Hepatocyte (in vitro differentiated cells): ENCODE data around the gene OGFR. TPM values are rescaled to one million over a fixed set of nuclear protein-coding genes. Genes with fewer than 3 reads are reported as not detected.

Experiments used
- DNase-seq: peaks from one replicate; pipeline ENCODE4 v3.0.0-alpha.2; 2016; ENCODE audit warnings: low spot score
- H2AFZ ChIP-seq: fragments of 200-600 bp; sonication (generic); 2 replicates; pipeline ENCODE4 v1.6.0; 2016; ENCODE audit warnings: antibody characterized with exemption, mild to moderate bottlenecking
- H3K27ac ChIP-seq: fragments of 200-600 bp; sonication (generic); 2 replicates; pipeline ENCODE4 v1.5.1; 2016; ENCODE audit warnings: mild to moderate bottlenecking
- H3K27me3 ChIP-seq: fragments of 200-600 bp; sonication (generic); 2 replicates; pipeline ENCODE4 v1.6.1; 2016
- H3K36me3 ChIP-seq: fragments of 200-600 bp; sonication (generic); replicated peaks from 2 replicates; pipeline ENCODE4 v1.5.1; 2016; ENCODE audit warnings: low read depth; ENCODE audit not compliant: insufficient read depth
- H3K4me1 ChIP-seq: fragments of 200-600 bp; sonication (generic); 2 replicates; pipeline ENCODE4 v1.5.1; 2016; ENCODE audit warnings: mild to moderate bottlenecking, moderate library complexity; ENCODE audit not compliant: insufficient read depth
- H3K4me2 ChIP-seq: fragments of 200-600 bp; sonication (generic); 2 replicates; pipeline ENCODE4 v1.6.0; 2016
- H3K4me3 ChIP-seq: fragments of 200-600 bp; sonication (generic); 2 replicates; pipeline ENCODE4 v1.5.1; 2016; ENCODE audit warnings: mild to moderate bottlenecking
- H3K79me2 ChIP-seq: fragments of 200-600 bp; sonication (generic); 2 replicates; pipeline ENCODE4 v1.6.0; 2017; ENCODE audit warnings: mild to moderate bottlenecking
- H3K9me2 ChIP-seq: fragments of 200-600 bp; sonication (generic); replicated peaks from 2 replicates; pipeline ENCODE4 v1.6.0; 2017; ENCODE audit warnings: mild to moderate bottlenecking; ENCODE audit not compliant: insufficient read depth
- H3K9me3 ChIP-seq: fragments of 200-600 bp; sonication (generic); 2 replicates; pipeline ENCODE4 v1.5.1; 2016; ENCODE audit warnings: low read depth, mild to moderate bottlenecking
- H4K20me1 ChIP-seq: fragments of 200-600 bp; sonication (generic); 2 replicates; pipeline ENCODE4 v1.6.0; 2016; ENCODE audit warnings: mild to moderate bottlenecking; ENCODE audit not compliant: insufficient read depth, poor library complexity, severe bottlenecking
- EZH2 ChIP-seq: fragments of 200-600 bp; sonication (generic); IDR thresholded peaks from 2 replicates; pipeline ENCODE4 v1.6.1; 2016; ENCODE audit warnings: antibody characterized with exemption, mild to moderate bottlenecking, borderline replicate concordance
- EZH2phosphoT487 ChIP-seq: fragments of 200-600 bp; sonication (generic); IDR thresholded peaks from one replicate; pipeline ENCODE4 v1.6.1; 2018; ENCODE audit warnings: antibody characterized with exemption, mild to moderate bottlenecking, low read depth, moderate library complexity; ENCODE audit not compliant: unreplicated experiment, severe bottlenecking
- WGBS: methylation state at CpG from one replicate; pipeline ENCODE4 v1.1.6; 2016; ENCODE audit warnings: low lambda C conversion rate; ENCODE audit errors: missing lambda C conversion rate; 5-methylcytosine and 5-hydroxymethylcytosine counted together
- polyA plus RNA-seq: library from polyadenylated mRNA; unstranded; fragments of >200 nt; fragmentation: Nextera tagmentation; extraction: Ambion mirVana; gene quantifications from 2 replicates; pipeline ENCODE4 v1.2.1, GENCODE V29; 2016
- total RNA-seq: library from RNA; depleted of rRNA; stranded (reverse); fragments of >200 nt; gene quantifications from 2 replicates; pipeline ENCODE4 v1.2.3, GENCODE V29; 2014
- TF ChIP-seq, protein P1 (sequence below): fragments of 200-600 bp; sonication (generic); IDR thresholded peaks from 2 replicates; pipeline ENCODE4 v1.5.1; 2016; ENCODE audit warnings: antibody characterized with exemption, mild to moderate bottlenecking; ENCODE audit not compliant: poor library complexity

The OGFR gene
- total and polyA plus RNA-seq, 2 experiments from 2014 or later = 47.6 to 80.8 TPM

DNA sequence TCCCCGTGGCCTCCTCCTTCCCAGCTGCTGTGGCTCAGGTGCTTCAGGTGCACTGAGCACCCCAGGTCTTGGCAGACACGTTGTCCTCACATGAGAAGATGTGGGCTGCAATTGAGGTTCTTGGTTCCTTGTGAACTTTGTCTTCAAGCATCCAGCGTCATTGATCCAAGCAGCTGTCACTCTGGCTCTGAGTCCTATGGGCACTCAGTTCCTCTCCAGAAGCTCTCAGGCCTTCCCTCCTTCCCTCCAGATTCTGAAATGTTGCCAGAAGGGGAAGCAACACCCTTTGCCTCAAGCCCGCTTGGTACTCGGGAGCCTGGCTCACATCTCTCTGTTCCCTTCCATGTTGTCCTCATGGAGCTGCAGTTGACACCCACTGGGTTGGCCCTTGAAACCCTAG, 16.8 kb upstream of the OGFR start:
- Histone ChIP-seq H3K4me3 (no peak overlapping the region), H3K4me1 (peaks cover 11% of the 10 kb centered on the region), H3K36me3 (no peaks in the 10 kb centered on the region), H3K27me3 (no peaks in the 10 kb centered on the region), H4K20me1 (no peaks in the 10 kb centered on the region), H2AFZ (no peak overlapping the region), H3K27ac (no peak overlapping the region), H3K79me2 (no peaks in the 10 kb centered on the region), H3K9me2 (no peaks in the 10 kb centered on the region), H3K4me2 (no peak overlapping the region), H3K9me3 (no peaks in the 10 kb centered on the region)
- no peak for TF ChIP-seq EZH2
- TF ChIP-seq, protein P1, sequence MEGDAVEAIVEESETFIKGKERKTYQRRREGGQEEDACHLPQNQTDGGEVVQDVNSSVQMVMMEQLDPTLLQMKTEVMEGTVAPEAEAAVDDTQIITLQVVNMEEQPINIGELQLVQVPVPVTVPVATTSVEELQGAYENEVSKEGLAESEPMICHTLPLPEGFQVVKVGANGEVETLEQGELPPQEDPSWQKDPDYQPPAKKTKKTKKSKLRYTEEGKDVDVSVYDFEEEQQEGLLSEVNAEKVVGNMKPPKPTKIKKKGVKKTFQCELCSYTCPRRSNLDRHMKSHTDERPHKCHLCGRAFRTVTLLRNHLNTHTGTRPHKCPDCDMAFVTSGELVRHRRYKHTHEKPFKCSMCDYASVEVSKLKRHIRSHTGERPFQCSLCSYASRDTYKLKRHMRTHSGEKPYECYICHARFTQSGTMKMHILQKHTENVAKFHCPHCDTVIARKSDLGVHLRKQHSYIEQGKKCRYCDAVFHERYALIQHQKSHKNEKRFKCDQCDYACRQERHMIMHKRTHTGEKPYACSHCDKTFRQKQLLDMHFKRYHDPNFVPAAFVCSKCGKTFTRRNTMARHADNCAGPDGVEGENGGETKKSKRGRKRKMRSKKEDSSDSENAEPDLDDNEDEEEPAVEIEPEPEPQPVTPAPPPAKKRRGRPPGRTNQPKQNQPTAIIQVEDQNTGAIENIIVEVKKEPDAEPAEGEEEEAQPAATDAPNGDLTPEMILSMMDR = no peak
- TF ChIP-seq EZH2phosphoT487 = no peak
- 81% methylated on average over 5 of the region's 5 CpGs for WGBS
- no peak for DNase-seq

DNA sequence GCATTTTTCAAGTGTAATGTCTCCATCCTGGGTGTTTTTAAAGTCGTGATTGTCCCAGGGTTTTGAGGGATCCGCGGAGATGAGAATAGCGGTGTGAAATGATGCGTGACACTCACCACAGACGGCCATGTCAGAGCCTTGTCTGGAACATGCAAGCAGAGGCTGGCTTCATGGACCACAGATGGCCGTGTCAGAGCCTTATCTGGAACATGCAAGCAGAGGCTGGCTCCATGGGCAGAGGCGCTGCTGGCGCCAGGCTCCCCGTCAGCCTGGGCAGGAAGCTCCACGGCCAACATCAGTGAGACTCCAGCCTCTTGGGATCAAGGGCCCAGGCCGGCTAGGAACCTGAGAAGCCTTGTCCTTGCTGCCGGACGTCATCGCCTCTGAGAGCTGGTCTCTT, 16.0 kb upstream of the OGFR start:
- TF ChIP-seq EZH2 (no peak), EZH2phosphoT487 (no peak)
- TF ChIP-seq, protein P1 = no peak
- Histone ChIP-seq H3K79me2 (no peaks in the 10 kb centered on the region), H3K4me3 (no peak overlapping the region), H3K9me2 (no peaks in the 10 kb centered on the region), H3K4me1 (peaks cover 11% of the 10 kb centered on the region), H3K27ac (no peak overlapping the region), H4K20me1 (no peaks in the 10 kb centered on the region), H3K9me3 (no peaks in the 10 kb centered on the region), H2AFZ (no peak overlapping the region), H3K27me3 (no peaks in the 10 kb centered on the region), H3K4me2 (no peak overlapping the region), H3K36me3 (no peaks in the 10 kb centered on the region)
- 87% methylated on average over 15 of the region's 15 CpGs for WGBS
- DNase-seq = no peak

DNA sequence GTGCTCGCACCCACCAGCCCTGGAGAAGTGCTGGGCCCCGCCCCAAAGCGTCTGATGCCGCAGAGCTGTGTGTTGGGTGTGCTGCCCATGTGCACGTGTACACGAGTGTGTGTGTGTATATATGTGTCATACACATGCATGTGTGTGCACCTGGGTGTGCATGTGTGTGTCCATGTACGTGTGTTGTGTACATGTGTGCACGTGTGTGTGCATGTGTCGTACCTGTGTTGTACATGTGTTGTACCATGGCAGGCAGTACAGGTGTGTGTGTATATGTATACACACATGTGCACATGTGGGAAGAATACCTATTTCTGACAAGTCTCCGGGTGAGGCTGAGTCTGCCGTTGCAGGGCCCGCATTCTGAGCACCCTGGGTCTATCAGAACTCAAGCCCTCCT, 14.6 kb upstream of the OGFR start:
- Histone ChIP-seq H3K9me3 (no peaks in the 10 kb centered on the region), H3K4me1 (peaks cover 16% of the 10 kb centered on the region), H3K4me3 (no peak overlapping the region), H3K79me2 (no peaks in the 10 kb centered on the region), H4K20me1 (no peaks in the 10 kb centered on the region), H3K36me3 (no peaks in the 10 kb centered on the region), H3K27me3 (no peaks in the 10 kb centered on the region), H3K4me2 (no peak overlapping the region), H2AFZ (no peak overlapping the region), H3K27ac (no peak overlapping the region), H3K9me2 (no peaks in the 10 kb centered on the region)
- TF ChIP-seq EZH2phosphoT487 (no peak), EZH2 (no peak)
- TF ChIP-seq, protein P1 = no peak
- no peak for DNase-seq
- WGBS = 94% methylated on average over 12 of the region's 12 CpGs
